H1 (cell line): ENCODE measurements around the gene FPR3. TPM values are rescaled to one million over a fixed set of nuclear protein-coding genes. Genes with fewer than 3 reads are reported as not detected.

ENCODE experiments used
- ATF3 ChIP-seq: IDR thresholded peaks from 2 replicates; pipeline ENCODE4 v1.6.1; 2011; ENCODE audit warnings: low read depth, mild to moderate bottlenecking, low read length; ENCODE audit not compliant: insufficient read depth
- CTBP2 ChIP-seq: IDR thresholded peaks from 2 replicates; pipeline ENCODE4 v1.7.0; 2011; ENCODE audit warnings: borderline replicate concordance, mild to moderate bottlenecking, moderate library complexity, mixed read lengths, low read length; ENCODE audit not compliant: insufficient read depth, insufficient read length
- E2F6 ChIP-seq: IDR thresholded peaks from 2 replicates; pipeline ENCODE4 v1.6.1; 2012; ENCODE audit warnings: inconsistent platforms
- HDAC2 ChIP-seq, 2 experiments: fragments of 300-600 bp in 1 of 2; sonication (generic) in 1 of 2; IDR thresholded peaks; 2 replicates each; pipeline ENCODE4 v1.6.1; 2011 to 2012; ENCODE audit warnings: low read depth in 2 of 2, low read length in 2 of 2, mild to moderate bottlenecking in 2 of 2, moderate library complexity in 2 of 2, borderline replicate concordance in 1 of 2, inconsistent platforms in 1 of 2
- SP4 ChIP-seq: IDR thresholded peaks from 2 replicates; pipeline ENCODE4 v1.6.1; 2012; ENCODE audit warnings: low read length, inconsistent platforms
- SUZ12 ChIP-seq: fragments of 200-600 bp; sonication (generic); IDR thresholded peaks from 2 replicates; pipeline ENCODE4 v1.6.1; 2012; ENCODE audit warnings: mild to moderate bottlenecking, inconsistent platforms, low read length, moderate library complexity, mixed read lengths
- polyA plus RNA-seq, 7 experiments: library from polyadenylated mRNA; depleted of rRNA in 3 of 7; stranded (reverse) in 5 of 7; unstranded in 2 of 7; fragments of >200 nt in 5 of 7; fragments of 200-250 nt in 2 of 7; gene quantifications; 1 replicate in 5 of 7; 2 replicates in 1 of 7; 4 replicates in 1 of 7; pipeline versions ENCODE4 v1.2.1 to v1.2.3, GENCODE V29; 2011 to 2013; ENCODE audit warnings: missing spikeins in 2 of 7, mixed read lengths in 2 of 7
- total RNA-seq: library from RNA; stranded (reverse); fragmentation: NEBNext Ultra II Directional; extraction: Animal tissue kit (Norgen Biotek cat#: 25700); gene quantifications from 2 replicates; pipeline ENCODE4 v1.2.1, GENCODE V29; 2021
- TF ChIP-seq, protein P1 (sequence below): fragments of 300-600 bp; sonication (generic); IDR thresholded peaks from 2 replicates; pipeline ENCODE4 v1.7.1; 2012; ENCODE audit warnings: low read length, moderate library complexity, mild to moderate bottlenecking, inconsistent platforms; ENCODE audit not compliant: insufficient replicate concordance

FPR3 gene
- total and polyA plus RNA-seq, 2 of the 8 experiments (the other 6 are each of a cell fraction or from before 2014, with no cell fraction given), result not detected

DNA sequence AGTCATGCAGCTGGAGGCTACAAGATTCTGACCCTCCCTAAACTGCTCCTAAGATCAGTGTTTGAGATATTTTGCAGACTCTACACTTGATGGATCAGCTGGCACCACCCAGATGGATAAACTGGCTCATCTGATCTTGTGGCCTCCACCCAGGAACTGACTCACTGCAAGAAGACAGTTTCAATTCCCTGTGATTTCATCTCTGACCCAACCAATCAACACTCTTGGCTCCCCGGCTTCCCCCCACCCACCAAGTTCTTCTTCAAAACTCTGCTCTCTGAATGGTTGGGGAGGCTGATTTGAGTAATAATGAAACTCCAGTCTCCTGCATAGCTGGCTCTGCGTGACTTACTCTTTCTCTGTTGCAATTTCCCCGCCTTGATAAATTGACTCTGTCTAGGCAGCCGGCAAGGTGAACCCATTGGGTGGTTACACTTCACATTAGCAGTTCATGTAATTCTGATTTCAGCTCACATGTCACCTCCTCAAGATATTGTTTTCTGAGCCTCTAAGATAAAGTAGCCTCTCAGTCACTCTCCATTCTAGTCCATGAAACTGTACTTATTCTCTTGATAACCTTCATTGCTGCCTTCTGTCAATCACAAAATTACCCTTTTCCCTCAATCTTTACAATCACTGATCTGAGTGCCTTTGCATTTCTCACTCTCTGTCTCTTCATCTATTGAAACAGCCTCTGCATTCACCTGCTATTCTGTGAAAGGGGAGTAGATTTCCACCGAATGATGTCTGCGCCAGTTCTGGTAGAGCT is 9.9 kb upstream of the FPR3 start (continued):
- TF ChIP-seq, protein P1, sequence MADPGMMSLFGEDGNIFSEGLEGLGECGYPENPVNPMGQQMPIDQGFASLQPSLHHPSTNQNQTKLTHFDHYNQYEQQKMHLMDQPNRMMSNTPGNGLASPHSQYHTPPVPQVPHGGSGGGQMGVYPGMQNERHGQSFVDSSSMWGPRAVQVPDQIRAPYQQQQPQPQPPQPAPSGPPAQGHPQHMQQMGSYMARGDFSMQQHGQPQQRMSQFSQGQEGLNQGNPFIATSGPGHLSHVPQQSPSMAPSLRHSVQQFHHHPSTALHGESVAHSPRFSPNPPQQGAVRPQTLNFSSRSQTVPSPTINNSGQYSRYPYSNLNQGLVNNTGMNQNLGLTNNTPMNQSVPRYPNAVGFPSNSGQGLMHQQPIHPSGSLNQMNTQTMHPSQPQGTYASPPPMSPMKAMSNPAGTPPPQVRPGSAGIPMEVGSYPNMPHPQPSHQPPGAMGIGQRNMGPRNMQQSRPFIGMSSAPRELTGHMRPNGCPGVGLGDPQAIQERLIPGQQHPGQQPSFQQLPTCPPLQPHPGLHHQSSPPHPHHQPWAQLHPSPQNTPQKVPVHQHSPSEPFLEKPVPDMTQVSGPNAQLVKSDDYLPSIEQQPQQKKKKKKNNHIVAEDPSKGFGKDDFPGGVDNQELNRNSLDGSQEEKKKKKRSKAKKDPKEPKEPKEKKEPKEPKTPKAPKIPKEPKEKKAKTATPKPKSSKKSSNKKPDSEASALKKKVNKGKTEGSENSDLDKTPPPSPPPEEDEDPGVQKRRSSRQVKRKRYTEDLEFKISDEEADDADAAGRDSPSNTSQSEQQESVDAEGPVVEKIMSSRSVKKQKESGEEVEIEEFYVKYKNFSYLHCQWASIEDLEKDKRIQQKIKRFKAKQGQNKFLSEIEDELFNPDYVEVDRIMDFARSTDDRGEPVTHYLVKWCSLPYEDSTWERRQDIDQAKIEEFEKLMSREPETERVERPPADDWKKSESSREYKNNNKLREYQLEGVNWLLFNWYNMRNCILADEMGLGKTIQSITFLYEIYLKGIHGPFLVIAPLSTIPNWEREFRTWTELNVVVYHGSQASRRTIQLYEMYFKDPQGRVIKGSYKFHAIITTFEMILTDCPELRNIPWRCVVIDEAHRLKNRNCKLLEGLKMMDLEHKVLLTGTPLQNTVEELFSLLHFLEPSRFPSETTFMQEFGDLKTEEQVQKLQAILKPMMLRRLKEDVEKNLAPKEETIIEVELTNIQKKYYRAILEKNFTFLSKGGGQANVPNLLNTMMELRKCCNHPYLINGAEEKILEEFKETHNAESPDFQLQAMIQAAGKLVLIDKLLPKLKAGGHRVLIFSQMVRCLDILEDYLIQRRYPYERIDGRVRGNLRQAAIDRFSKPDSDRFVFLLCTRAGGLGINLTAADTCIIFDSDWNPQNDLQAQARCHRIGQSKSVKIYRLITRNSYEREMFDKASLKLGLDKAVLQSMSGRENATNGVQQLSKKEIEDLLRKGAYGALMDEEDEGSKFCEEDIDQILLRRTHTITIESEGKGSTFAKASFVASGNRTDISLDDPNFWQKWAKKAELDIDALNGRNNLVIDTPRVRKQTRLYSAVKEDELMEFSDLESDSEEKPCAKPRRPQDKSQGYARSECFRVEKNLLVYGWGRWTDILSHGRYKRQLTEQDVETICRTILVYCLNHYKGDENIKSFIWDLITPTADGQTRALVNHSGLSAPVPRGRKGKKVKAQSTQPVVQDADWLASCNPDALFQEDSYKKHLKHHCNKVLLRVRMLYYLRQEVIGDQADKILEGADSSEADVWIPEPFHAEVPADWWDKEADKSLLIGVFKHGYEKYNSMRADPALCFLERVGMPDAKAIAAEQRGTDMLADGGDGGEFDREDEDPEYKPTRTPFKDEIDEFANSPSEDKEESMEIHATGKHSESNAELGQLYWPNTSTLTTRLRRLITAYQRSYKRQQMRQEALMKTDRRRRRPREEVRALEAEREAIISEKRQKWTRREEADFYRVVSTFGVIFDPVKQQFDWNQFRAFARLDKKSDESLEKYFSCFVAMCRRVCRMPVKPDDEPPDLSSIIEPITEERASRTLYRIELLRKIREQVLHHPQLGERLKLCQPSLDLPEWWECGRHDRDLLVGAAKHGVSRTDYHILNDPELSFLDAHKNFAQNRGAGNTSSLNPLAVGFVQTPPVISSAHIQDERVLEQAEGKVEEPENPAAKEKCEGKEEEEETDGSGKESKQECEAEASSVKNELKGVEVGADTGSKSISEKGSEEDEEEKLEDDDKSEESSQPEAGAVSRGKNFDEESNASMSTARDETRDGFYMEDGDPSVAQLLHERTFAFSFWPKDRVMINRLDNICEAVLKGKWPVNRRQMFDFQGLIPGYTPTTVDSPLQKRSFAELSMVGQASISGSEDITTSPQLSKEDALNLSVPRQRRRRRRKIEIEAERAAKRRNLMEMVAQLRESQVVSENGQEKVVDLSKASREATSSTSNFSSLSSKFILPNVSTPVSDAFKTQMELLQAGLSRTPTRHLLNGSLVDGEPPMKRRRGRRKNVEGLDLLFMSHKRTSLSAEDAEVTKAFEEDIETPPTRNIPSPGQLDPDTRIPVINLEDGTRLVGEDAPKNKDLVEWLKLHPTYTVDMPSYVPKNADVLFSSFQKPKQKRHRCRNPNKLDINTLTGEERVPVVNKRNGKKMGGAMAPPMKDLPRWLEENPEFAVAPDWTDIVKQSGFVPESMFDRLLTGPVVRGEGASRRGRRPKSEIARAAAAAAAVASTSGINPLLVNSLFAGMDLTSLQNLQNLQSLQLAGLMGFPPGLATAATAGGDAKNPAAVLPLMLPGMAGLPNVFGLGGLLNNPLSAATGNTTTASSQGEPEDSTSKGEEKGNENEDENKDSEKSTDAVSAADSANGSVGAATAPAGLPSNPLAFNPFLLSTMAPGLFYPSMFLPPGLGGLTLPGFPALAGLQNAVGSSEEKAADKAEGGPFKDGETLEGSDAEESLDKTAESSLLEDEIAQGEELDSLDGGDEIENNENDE, result no peak
- TF ChIP-seq SP4, result no peak
- no peak for TF ChIP-seq E2F6
- TF ChIP-seq CTBP2, result no peak
- TF ChIP-seq ATF3, result no peak
- TF ChIP-seq SUZ12, result no peak
- no peak for TF ChIP-seq HDAC2 (IDR thresholded peaks at IDR 0.05; ENCODE audit: borderline replicate concordance in 1 of 2, low read depth in 2 of 2, low read length in 2 of 2)
